ENCODE data around the gene FURIN.

- TF ChIP-seq CTCF (IDR thresholded peaks at IDR 0.05) = no peak
- no peak for TF ChIP-seq ZFX (IDR thresholded peaks at IDR 0.05; ENCODE audit: borderline replicate concordance)
Measured at GRCh38 chr15:90872486-90873184, 4.2 kb downstream of the FURIN start.
